ENCODE results near the gene SMURF1.

The SMURF1 gene

DNA sequence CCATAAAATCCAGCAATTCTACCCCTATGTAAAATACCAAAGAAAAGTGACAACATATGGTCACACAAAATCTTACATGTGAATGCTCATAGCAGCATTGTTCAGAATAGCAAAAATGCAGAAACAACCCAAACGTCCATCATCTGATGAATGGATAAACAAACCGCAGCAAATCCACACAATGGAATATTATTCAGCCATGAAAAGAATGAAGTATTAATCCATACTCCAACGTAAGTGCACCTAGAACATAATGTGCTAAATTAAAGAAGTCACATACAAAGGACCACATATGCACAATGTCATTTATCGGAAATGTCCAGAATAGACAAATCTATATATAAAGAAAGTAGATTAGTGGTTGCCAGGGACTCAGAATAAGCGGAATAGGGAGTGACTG, 57.4 kb downstream of the SMURF1 start:
- Histone ChIP-seq H3K27me3 (ENCODE audit: insufficient read depth, low read length) (no peaks in the 10 kb centered on the region), H3K79me2 (ENCODE audit: insufficient read depth, low read length) (peaks cover 27% of the 10 kb centered on the region), H3F3A (ENCODE audit: insufficient read depth, low read length) (no peaks in the 10 kb centered on the region), H3K9me3 (ENCODE audit: low read length) (peaks cover 5% of the 10 kb centered on the region), H3K4me2 (ENCODE audit: low read length) (no peak overlapping the region), H2AFZ (ENCODE audit: low read length) (no peak overlapping the region), H3K4me3 (ENCODE audit: low read depth, low read length, poor library complexity, severe bottlenecking) (no peak overlapping the region), H3K36me3 (ENCODE audit: insufficient read depth, low read length) (peaks cover 7% of the 10 kb centered on the region), H3K4me1 (ENCODE audit: insufficient read depth, low read length, severe bottlenecking) (no peaks in the 10 kb centered on the region), H3K9me2 (ENCODE audit: low read depth, low read length) (no peaks in the 10 kb centered on the region), H4K20me1 (ENCODE audit: insufficient read depth, low read length) (no peaks in the 10 kb centered on the region), H3K27ac (ENCODE audit: low read depth, low read length, poor library complexity, severe bottlenecking) (no peak overlapping the region), H3K9ac (ENCODE audit: low read length) (no peak overlapping the region)
- TF ChIP-seq CTCF (IDR thresholded peaks at IDR 0.05; ENCODE audit: low read length): no peak
- TF ChIP-seq EZH2 (IDR thresholded peaks at IDR 0.05; ENCODE audit: borderline replicate concordance, low read length): no peak

- peaks cover 22% of the 10 kb centered on the region; the same call in 1 of the 2 replicates for H3K79me2 ChIP-seq (ENCODE audit: insufficient read depth, low read length)
- H2AFZ ChIP-seq (ENCODE audit: low read length): no peak overlapping the region
- H3K27me3 ChIP-seq (ENCODE audit: insufficient read depth, low read length): no peaks in the 10 kb centered on the region
- H3K36me3 ChIP-seq (ENCODE audit: insufficient read depth, low read length): peaks cover 7% of the 10 kb centered on the region
- H3K4me2 ChIP-seq (ENCODE audit: low read length): no peak overlapping the region
- H4K20me1 ChIP-seq (ENCODE audit: insufficient read depth, low read length): no peaks in the 10 kb centered on the region
- peaks cover 13% of the 10 kb centered on the region for H3K4me1 ChIP-seq (ENCODE audit: insufficient read depth, low read length, severe bottlenecking)
- H3K9me3 ChIP-seq (ENCODE audit: low read length): peaks cover 5% of the 10 kb centered on the region
- no peak overlapping the region for H3K27ac ChIP-seq (ENCODE audit: low read depth, low read length, poor library complexity, severe bottlenecking)
- no peaks in the 10 kb centered on the region for H3K9me2 ChIP-seq (ENCODE audit: low read depth, low read length)
- H3F3A ChIP-seq (ENCODE audit: insufficient read depth, low read length): no peaks in the 10 kb centered on the region
- no peak overlapping the region for H3K4me3 ChIP-seq (ENCODE audit: low read depth, low read length, poor library complexity, severe bottlenecking)
- no peak overlapping the region for H3K9ac ChIP-seq (ENCODE audit: low read length)
- TF ChIP-seq CTCF (IDR thresholded peaks at IDR 0.05; ENCODE audit: low read length) (no peak), EZH2 (IDR thresholded peaks at IDR 0.05; ENCODE audit: borderline replicate concordance, low read length) (no peak)
These were observed 60.2 kb downstream of the SMURF1 start for GRCh38 chr7:99083733-99084132.

- H3K36me3 ChIP-seq (ENCODE audit: insufficient read depth, low read length): peaks cover 7% of the 10 kb centered on the region
- H3K9me3 ChIP-seq (ENCODE audit: low read length): peaks cover 5% of the 10 kb centered on the region
- no peaks in the 10 kb centered on the region for H3F3A ChIP-seq (ENCODE audit: insufficient read depth, low read length)
- H3K9me2 ChIP-seq (ENCODE audit: low read depth, low read length): no peaks in the 10 kb centered on the region
- H3K27me3 ChIP-seq (ENCODE audit: insufficient read depth, low read length): no peaks in the 10 kb centered on the region
- no peak overlapping the region for H3K27ac ChIP-seq (ENCODE audit: low read depth, low read length, poor library complexity, severe bottlenecking)
- H3K79me2 ChIP-seq (ENCODE audit: insufficient read depth, low read length): peaks cover 22% of the 10 kb centered on the region; the same call in 1 of the 2 replicates
- no peak overlapping the region for H3K4me2 ChIP-seq (ENCODE audit: low read length)
- TF ChIP-seq EZH2 (IDR thresholded peaks at IDR 0.05; ENCODE audit: borderline replicate concordance, low read length): no peak
- TF ChIP-seq CTCF (IDR thresholded peaks at IDR 0.05; ENCODE audit: low read length): no peak
- H3K4me3 ChIP-seq (ENCODE audit: low read depth, low read length, poor library complexity, severe bottlenecking): no peak overlapping the region
- H4K20me1 ChIP-seq (ENCODE audit: insufficient read depth, low read length): no peaks in the 10 kb centered on the region
- peaks cover 19% of the 10 kb centered on the region for H3K4me1 ChIP-seq (ENCODE audit: insufficient read depth, low read length, severe bottlenecking)
- no peak overlapping the region for H3K9ac ChIP-seq (ENCODE audit: low read length)
- no peak overlapping the region for H2AFZ ChIP-seq (ENCODE audit: low read length)
These were observed 60.7 kb downstream of the SMURF1 start for GRCh38 chr7:99083068-99083651.
